PC-3 (cell line): ENCODE data around the gene EXOC4.

Experiments
- CTCF ChIP-seq: fragments of 300-600 bp; sonication (generic); conservative IDR thresholded peaks from 2 replicates; pipeline ENCODE4 v1.5.1; 2017; ENCODE audit warnings: antibody characterized with exemption, low read depth, mild to moderate bottlenecking, low read length
- EZH2 ChIP-seq: fragments of 300-600 bp; sonication (generic); IDR thresholded peaks from one replicate; pipeline ENCODE4 v1.6.1; 2017; ENCODE audit warnings: antibody characterized with exemption, mild to moderate bottlenecking, low read length; ENCODE audit not compliant: unreplicated experiment
- EZH2phosphoT487 ChIP-seq: fragments of 300-600 bp; sonication (generic); IDR thresholded peaks from 2 replicates; pipeline ENCODE4 v1.6.1; 2018; ENCODE audit warnings: mild to moderate bottlenecking, antibody characterized with exemption, low read length, borderline replicate concordance

GRCh38 chr7:133602291-133602690 is 349.4 kb downstream of the EXOC4 start:
- TF ChIP-seq CTCF (no peak), EZH2 (no peak), EZH2phosphoT487 (no peak)
